Jurkat, Clone E6-1 (cell line): ENCODE measurements around the gene RSPH9.
"Not testable (repeated sequence)": the region's sequence is repeated elsewhere in the genome, so short reads cannot be mapped to it uniquely, and the experiment has no call there.

Experiments
- DNase-seq: peaks from one replicate; pipeline ENCODE4 v3.0.0-alpha.2; 2011; ENCODE audit warnings: low read depth, low spot score
- H3K4me3 ChIP-seq: 2 replicates; pipeline ENCODE4 v1.5.1; 2011; ENCODE audit warnings: mild to moderate bottlenecking, low read length, control low read depth, moderate library complexity

Gene RSPH9

GRCh38 chr6:43680308-43681200 is 35.7 kb downstream of the RSPH9 start:
- no peak for DNase-seq
- no peak overlapping the region for H3K4me3 ChIP-seq

GRCh38 chr6:43681303-43681702 is 36.5 kb downstream of the RSPH9 start:
- no peak for DNase-seq
- no peak overlapping the region for H3K4me3 ChIP-seq

- DNase-seq, result no peak
- H3K4me3 ChIP-seq, result no peak overlapping the region
Observed at GRCh38 chr6:43682724-43683429, 38.0 kb downstream of the RSPH9 start.

GRCh38 chr6:43683708-43684455 is 39.0 kb downstream of the RSPH9 start:
- no peak overlapping the region for H3K4me3 ChIP-seq
- no peak for DNase-seq

GRCh38 chr6:43687079-43687436 is 42.2 kb downstream of the RSPH9 start:
- H3K4me3 ChIP-seq, result peak overlapping the region; percentile 97
- no peak for DNase-seq

GRCh38 chr6:43687437-43688347 is 42.9 kb downstream of the RSPH9 start, which contains the start of gene MRPS18A:
Gene MRPS18A (minus strand): TSS chr6:43687791. CDS start chr6:43687779, 12 bp downstream.
- H3K4me3 ChIP-seq, result peak within 1 kb of the TSS; percentile 97
- DNase-seq, result peak; percentile 49

- DNase-seq, result no peak
Observed at GRCh38 chr6:43689421-43689820, 44.6 kb downstream of the RSPH9 start.

GRCh38 chr6:43695215-43695966 is 50.6 kb downstream of the RSPH9 start:
- no peak overlapping the region for H3K4me3 ChIP-seq
- no peak for DNase-seq

More at GRCh38 chr6:43689421-43689820, 44.6 kb downstream of the RSPH9 start:
- no peak overlapping the region for H3K4me3 ChIP-seq

GRCh38 chr6:43695967-43696291 is 51.1 kb downstream of the RSPH9 start:
- no peak for DNase-seq
- H3K4me3 ChIP-seq, result no peak overlapping the region

- H3K4me3 ChIP-seq, result no peak overlapping the region
- no peak for DNase-seq
Observed at GRCh38 chr6:43697421-43697820, 52.6 kb downstream of the RSPH9 start.

GRCh38 chr6:43698584-43699349 is 53.9 kb downstream of the RSPH9 start:
- DNase-seq, result no peak

GRCh38 chr6:43699564-43700186 is 54.8 kb downstream of the RSPH9 start:
- H3K4me3 ChIP-seq, result no peak overlapping the region
- DNase-seq, result no peak

More at GRCh38 chr6:43698584-43699349, 53.9 kb downstream of the RSPH9 start:
- no peak overlapping the region for H3K4me3 ChIP-seq

GRCh38 chr6:43700939-43701560 is 56.2 kb downstream of the RSPH9 start:
- DNase-seq, H3K4me3 ChIP-seq: not testable (repeated sequence)

GRCh38 chr6:43702171-43702533 is 57.3 kb downstream of the RSPH9 start:
- DNase-seq, result no peak
- H3K4me3 ChIP-seq, result no peak overlapping the region

GRCh38 chr6:43702534-43703440 is 58.0 kb downstream of the RSPH9 start:
- no peak overlapping the region for H3K4me3 ChIP-seq
- no peak for DNase-seq
